GM18858 (cell line): ENCODE results near the gene S100A13.
"Not testable (repeated sequence)": the region's sequence is repeated elsewhere in the genome, so short reads cannot be mapped to it uniquely, and the experiment has no call there.

Source experiments
- ATAC-seq: cut with Tn5 transposase; IDR thresholded peaks from one replicate; pipeline ENCODE4 v1.9.1; 2021; ENCODE audit not compliant: unreplicated experiment

Gene S100A13

DNA sequence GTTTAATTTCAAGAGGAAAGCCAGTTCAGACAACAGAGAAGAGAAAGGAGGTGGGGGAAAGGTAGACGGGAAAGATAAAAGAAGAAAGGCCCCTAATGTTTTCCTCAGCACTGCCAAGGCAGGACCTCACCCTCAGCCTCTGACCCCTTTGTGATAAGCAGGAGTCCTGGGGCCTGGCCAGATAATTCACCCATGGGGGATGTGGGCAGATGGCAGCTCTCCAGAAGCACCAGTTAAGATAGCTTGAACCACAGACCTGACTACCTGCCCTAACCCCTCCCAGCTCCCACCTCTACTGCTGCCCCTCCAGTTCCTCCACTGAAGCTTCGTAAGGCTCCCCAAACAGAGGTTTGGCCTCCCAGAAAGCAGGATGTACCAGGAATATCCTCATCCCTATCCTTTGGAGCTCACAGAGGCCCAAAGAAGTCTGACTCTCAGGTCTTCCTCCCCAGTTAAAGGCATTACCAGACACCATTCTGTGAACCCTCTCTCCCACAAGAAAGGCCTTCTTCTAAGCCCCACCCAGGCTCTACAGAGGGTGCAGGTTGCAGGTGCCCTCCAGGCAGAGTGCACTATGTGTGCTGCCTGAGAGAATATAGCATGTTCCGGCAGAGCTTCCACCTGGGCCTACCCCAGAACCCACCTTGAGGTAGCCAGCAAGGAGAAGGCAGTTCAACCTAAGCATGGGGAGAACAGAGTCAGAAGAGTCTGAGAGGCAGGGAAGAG is 22.0 kb upstream of the S100A13 start:
- ATAC-seq, result no peak

DNA sequence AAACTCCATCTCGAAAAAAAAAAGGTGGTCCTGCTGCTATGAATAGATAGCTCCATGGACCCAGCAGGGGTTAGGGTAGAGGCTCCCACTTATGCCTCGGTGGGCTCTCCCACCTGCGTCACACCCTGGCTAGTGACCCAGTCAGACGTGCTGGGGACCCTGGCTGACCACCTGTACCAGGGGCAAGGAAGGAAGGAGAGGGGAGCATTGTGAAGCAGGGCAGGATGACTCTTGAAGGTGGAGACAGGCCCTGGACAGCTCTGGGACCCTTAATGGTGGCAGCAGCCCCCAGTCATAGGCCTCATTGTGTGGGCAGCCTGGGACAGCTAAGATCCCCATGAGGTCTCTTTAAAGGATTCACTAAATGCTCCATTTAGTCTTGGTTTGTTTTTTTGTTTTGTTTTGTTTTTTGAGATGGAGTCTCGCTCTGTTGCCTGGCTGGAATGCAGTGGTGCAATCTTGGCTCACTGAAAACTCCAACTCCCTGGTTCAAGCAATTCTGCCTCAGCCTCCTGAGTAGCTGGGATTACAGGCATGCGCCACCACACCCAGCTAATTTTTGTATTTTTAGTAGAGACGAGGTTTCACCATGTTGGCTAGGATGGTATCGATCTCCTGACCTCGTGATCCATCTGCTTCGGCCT is 20.8 kb upstream of the S100A13 start:
- ATAC-seq, result no peak

GRCh38 chr1:153647346-153647714 is 20.0 kb upstream of the S100A13 start:
- ATAC-seq, result no peak

- no peak for ATAC-seq
These were observed 19.5 kb upstream of the S100A13 start for GRCh38 chr1:153646672-153647345.

DNA sequence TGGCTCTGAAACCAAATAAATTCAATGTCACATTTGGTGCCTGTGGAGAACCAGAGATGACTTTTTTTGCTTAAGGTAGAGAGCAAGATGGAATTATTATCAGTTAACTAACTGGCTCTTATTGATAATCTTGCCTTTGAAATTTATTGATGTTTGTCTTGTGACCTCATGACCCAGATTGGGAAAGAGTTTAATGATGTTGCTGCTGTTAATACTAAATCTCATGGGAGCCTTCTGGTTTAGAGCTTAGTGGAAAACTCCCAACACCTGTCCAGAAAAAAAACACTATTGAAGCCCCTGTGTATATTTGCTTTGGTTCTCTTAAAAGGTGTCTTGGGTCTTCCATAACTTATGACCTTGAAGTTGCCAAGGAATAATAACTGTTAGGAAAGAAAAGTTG is 16.5 kb upstream of the S100A13 start:
- ATAC-seq, result no peak

GRCh38 chr1:153643100-153643499 is 15.8 kb upstream of the S100A13 start:
- no peak for ATAC-seq

- ATAC-seq, result no peak
These were observed 14.9 kb upstream of the S100A13 start for GRCh38 chr1:153642161-153642560.

- ATAC-seq, result no peak
These were observed 13.6 kb upstream of the S100A13 start for GRCh38 chr1:153640861-153641260.

DNA sequence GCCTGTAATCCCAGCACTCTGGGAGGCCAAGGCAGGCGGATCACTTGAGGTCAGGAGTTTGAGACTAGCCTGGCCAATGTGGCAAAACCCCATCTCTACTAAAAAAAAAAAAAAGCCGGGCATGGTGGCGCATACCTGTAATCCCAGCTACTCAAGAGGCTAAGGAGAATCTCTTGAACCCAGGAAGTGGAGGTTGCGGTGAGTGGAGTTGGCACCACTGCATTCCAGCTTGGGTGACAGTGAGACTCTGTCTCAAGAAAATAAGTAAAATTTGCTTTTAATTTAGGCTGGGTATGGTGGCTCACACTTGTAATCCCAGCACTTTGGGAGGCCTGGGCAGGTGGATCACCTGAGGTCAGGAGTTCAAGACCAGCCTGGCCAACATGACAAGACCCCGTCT is 12.9 kb upstream of the S100A13 start:
- ATAC-seq, result not testable (repeated sequence)

DNA sequence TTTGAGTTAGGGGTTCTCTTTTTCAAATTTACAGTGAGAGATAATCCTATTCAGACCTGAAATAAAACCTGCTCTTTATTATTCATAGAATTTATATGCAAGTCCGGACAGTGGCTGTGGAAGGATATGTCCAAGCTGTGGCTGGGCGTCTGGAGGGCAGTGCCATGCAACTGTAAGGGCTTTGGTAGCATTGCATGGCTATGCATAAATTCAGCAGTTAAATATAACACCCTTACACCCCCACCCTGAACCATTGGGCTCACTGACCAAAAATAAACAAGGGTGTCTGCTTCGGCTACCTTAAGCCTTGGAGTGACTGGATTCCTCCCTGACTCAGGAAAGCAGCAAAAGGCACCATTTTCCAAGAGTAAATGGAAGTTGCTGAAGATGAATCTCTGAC is 12.0 kb upstream of the S100A13 start:
- no peak for ATAC-seq

- no peak for ATAC-seq
These were observed 11.0 kb upstream of the S100A13 start for GRCh38 chr1:153638261-153638660.

DNA sequence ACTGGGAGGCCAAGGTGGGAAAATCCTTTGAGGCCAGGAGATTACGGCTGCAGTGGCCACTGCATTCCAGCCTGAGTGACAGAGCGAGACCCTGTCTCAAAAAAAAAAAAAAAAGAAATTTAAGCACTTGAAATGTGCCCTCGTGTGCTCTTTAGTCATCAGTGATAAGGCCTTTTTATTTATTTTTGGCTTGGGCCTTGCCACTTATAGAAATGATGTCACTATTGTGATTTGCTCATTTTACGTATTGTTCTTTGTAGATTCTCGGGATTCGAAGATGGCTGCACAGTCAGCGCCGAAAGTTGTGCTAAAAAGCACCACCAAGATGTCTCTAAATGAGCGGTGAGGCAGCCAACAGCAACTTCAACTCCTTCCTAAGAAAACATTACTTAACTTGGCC is 9.0 kb upstream of the S100A13 start:
- ATAC-seq, result no peak

GRCh38 chr1:153635872-153636271 is 8.6 kb upstream of the S100A13 start:
- ATAC-seq, result no peak

- ATAC-seq, result peak; percentile 76
These were observed 6.7 kb upstream of the S100A13 start, which contains the start of gene CHTOP for GRCh38 chr1:153633754-153634665. CHTOP (plus strand) TSS chr1:153634066; CDS start chr1:153636589, 2,523 bp downstream.

DNA sequence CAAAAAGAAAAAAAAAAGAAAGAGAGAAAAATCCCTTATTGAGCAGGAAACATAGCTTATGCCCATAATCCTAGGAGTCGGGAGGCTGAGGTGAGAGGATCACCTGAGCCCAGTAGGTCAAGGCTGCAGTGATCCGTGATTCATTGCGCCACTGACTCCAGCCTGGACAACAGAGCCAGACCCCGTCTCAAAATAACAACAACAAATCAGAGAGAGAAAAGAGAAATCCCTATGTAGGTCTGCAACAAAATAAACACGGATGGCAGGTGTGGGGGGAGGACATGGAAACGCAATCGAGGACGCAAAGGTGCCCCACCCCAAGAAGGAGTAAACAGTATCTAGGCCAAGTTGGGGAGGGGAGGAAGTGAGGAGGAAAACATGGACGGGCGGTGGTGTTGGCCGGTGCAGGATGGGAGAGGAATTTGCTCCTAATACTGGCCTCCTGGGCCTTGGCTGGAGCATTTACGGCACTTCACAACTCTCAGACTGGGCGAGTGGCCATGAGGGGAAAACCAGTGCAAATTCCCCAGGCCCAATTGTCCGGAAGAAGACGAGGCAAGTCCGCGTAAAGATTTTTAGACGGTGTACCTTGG is 6.0 kb upstream of the S100A13 start:
- no peak for ATAC-seq

GRCh38 chr1:153631047-153632022 is 4.0 kb upstream of the S100A13 start:
- no peak for ATAC-seq

DNA sequence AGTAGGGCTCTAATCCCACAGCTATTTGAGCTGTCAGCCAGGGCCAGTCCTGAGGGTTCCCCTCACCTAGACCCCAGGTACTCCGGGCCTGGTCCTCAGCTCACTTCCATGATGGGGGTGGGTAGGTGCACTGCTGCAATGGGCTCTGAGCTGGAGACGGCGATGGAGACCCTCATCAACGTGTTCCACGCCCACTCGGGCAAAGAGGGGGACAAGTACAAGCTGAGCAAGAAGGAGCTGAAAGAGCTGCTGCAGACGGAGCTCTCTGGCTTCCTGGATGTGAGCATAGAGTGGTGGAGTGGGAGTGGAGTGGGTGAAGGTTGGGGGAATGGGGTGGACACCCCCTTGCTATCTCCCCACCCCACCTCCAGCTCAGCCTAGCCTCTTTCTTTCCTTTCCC is 3.1 kb upstream of the S100A13 start:
- no peak for ATAC-seq

DNA sequence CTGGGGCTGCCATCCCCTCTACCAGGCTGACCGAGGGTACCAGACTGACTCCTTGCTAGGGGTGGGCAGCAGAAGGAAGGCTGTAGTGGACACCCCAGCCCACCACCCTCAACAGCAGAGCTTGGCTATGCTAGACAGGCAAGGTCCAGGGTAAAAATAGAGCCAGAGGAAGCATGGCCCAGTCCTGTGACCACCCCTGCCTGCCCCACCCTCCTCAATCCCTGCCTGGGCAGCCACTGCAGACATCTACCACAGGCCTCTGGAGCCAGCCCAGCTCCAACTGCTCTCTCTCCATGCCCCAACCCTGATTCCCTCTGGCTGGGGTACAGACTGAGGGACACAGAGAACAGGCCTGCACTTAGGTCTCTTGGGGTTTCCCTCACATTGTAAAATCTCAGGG is 2.7 kb upstream of the S100A13 start:
- ATAC-seq, result no peak

- no peak for ATAC-seq
These were observed 2.0 kb upstream of the S100A13 start for GRCh38 chr1:153629343-153629665.
